ENCODE results near the gene PRKCD.
"Not testable (repeated sequence)": the region's sequence is repeated elsewhere in the genome, so short reads cannot be mapped to it uniquely, and the experiment has no call there.

Gene PRKCD

DNA sequence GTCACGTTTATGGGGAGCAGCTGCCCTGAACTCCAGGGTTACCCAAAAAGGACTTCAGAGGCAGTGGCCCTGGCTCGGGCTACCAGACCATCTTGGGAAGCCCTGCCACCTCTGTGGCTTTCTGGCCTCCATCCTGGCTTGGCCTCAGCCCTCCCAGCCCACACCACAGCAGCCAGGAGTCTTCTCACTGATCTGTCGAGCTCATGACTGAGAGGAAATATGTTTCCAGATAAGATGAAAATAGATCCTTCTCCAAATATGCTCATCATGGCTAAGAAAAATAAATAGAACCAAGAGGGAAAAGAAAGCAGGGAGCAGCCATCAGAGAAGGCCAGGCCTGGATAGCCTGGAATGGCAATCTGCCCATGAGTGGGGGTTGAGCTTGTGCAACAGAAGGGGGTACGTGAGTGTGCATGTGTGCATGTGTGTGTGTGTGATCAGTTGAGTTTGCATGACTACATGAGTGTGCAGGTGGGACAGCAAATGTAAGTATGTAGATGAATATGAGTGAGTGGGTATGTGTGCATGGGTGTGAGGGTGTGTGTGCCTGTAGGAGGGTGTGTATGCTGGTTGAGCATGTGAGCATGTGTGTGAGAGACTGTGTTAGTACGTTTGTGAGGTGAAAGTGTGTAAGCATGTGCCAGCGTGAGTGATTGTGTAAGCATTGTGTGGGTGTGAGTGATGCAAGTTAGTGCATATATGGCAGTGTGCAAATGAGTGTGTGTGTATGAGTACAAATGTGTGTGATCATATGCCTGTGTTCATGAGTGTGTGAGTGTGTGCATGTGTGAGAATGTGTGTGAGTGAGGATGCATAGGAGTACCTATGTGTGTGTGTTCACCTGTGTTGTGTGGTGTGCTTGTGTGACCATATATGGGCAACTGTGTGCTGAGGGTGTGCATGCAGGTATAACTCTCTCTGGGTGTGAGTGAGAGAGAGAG, 20.8 kb upstream of the PRKCD start:
- DNase-seq (ENCODE audit: low spot score), result no peak

DNA sequence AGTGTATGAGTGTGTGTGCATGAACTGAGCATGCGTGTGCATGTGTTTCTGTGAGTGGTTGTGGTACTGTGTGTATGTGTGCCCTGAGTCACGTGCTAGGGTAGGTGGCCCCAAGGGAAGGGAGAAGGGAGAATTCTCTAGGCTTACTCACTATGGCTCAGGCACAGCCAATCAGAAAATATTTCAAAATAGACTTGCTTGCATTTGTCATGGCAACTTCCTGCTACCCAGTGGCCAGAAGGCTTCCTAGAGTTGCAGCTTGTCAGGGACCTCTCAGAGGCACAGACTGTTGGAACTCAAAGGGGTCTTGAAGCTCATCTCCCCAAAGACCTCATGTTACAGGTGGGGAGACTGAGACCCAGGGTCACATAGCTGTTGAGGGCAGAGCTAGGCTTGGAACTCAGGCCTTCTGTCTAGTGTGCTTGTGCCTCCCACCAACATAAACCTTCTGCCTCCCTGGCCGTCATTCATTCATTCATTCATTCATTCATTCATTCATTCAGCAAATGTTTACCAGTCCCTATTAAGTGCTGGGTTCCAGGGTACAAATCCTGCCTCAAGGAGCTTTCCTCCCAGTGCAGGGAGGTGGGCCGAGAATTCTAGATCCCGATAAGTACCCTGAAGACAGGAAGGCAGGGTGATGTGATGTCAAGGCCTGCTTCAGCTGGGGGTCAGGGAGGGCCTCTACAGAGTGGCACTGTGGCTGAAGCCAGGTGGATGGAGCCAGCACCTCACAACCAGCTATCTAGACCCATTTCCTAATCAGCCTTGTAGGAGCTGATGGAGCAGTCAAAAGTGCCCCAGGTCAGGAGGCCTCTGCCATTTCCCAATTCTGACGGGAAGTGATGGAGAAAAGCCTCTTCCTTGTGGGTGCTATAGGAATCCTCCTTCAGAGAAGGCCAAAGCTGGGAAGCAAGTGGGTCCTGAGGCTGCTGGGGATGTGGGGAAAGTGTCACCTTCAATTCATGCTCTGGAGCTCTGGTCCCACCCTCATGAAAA, 19.9 kb upstream of the PRKCD start:
- DNase-seq (ENCODE audit: low spot score), result peak; percentile 78

DNA sequence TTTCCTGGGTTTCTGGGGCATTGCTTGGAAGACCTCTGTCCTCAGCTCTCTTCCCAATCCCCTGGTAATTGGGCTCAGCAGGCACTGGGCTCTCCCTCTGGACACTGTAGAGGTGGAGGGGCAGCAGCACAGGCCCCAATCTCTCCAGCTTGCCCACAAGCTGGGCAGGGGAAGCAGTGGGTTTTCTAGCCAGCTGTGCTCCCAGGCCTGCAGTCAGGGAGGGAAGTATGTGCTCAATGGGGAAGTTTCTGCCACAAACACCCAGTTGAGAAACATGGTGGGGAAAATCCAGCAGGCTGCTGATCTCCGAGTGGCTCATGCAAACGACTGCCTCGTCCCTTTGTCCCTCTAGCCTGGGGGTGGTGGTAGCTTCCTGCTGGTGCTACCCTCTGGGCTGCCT, 18.0 kb upstream of the PRKCD start:
- DNase-seq (ENCODE audit: low spot score), result no peak

DNA sequence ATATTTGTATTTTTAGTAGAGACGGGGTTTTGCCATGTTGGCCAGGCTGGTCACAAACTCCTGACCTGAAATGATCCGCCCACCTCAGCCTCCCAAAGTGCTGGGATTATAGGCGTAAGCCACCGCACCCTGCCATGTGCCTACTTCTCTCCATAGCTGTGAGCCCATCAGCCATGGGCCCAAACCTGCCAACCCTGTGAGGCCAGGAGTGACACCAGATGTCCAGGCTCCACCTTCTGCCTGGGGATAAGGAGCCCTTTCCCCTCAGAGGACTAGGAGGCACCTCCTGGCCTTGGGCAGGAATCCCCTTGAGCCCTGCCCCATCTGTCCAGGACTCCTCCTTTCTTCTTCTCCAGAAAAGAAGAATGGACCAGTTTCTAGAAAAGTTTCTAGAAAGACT, 16.6 kb upstream of the PRKCD start:
- no peak for DNase-seq (ENCODE audit: low spot score)

DNA sequence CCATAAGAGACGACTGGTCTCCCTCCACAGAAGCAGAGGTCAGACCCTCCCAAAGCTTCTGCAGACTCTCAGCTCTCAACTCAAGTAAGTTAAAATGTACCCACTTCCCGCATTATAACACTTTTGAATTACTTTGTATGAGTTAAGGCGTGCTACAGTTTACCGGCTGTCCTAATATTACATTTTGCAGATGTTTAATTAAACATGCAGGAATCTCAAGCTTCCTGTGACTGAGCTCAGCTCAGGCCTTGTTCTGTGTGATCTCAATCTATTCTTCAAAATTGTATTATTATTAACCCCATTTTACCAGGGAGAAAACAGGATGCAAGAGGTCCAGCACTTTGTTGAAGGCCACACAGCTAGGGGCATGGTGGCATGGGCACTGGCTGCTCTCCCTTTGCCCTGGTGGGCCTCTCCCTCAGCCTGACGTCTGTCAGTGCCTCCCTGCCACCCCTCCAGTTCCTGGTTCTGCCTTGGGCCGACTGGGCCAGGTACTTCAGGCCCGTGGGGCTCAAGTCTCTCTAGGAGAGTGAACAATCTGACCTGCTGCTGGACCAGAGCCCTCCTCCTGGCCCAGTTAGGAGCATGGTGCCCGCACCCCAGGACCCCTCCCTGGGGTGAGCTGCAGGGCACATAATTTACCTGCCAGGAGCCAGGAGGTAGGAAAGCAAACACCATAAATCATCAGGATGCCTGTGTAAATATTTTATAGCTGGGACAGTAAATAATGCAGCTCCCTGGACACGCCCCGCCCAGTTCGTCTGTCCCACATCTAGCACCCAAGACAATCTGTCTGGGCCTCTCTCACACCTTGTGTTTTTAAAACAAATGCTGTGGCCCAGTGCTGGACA, 15.9 kb upstream of the PRKCD start:
- no peak for DNase-seq (ENCODE audit: low spot score)

DNA sequence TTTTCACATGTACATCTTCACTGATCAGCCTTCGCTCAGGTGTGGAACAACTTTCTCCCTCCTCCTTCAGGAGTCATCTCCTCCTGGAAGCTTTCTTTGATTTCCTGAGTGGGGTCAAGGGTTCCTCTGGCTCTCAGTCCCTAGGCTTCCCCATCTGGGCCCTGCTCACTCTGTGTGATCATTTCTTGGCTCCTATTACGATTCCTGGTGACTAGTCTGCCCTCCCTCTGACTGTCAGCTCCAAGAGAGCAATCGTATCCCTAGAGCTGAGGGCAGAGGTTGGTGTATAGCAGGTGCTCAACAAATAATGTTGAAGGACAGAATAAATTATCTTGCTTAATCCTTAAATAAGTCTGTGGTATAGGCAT, 15.3 kb upstream of the PRKCD start:
- DNase-seq (ENCODE audit: low spot score), result no peak

DNA sequence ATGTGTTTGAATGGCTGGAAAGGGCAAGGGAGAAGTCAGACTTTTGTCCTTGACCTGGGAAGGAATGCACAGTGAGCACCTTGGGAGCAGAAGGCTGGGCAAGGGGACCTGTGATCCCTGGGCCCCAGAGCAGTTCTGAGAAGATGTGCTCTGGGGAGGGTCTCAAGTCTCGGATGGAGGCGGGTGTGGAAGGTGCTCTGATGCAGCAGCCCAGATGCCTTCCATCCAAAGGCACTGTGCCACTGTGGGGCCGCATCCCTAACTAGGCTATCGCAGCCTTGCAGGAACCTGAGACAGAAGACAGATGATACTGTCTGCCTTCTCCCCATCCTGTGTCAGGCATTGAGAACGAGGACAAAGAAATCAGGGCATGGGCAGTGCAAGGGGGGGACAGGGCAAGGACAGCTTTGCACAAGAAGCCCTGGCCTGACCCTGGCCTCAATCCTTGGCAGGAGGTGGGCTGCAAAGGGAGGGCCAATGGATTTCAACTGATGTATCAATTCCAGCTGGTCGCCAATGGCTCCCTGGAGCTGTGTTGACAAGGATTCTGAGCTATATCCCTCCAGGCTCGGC, 14.6 kb upstream of the PRKCD start:
- no peak for DNase-seq (ENCODE audit: low spot score)

DNA sequence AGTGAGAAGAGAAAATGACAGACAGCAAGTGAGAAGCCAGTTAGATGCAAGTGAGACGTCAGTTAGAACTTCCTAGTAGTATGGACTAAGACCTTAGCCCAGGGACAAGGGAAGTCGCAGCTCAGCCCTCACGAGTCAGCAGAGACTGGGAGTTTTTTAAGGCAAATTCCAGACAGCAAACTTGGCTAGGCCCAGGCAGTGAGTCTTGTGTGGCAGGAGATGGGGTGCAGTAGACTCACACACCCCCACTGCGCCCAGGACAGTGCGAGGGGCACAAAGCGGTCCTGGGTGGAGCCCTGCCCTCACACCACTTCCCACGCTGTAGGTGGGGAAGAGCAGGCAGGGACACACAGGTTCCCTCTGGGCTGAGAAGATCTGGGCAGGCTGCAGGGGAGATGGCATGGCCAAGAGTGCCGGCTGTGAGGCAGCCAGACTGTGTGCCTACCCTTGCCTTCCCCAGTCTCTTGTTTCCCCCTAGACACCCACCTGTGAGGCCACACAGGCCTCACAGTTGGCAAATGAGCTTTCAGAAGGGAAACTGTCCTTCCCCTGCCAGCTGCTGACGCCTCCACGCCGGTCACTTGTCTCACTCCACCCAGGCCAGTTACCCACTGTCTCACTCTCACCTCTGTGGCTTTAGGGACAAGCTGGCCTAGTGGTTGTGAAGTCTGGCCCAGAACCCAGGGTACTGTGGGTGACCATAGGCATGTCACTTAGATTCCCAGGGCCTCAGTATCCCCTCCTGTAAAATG, 13.7 kb upstream of the PRKCD start:
- DNase-seq (ENCODE audit: low spot score), result no peak

DNA sequence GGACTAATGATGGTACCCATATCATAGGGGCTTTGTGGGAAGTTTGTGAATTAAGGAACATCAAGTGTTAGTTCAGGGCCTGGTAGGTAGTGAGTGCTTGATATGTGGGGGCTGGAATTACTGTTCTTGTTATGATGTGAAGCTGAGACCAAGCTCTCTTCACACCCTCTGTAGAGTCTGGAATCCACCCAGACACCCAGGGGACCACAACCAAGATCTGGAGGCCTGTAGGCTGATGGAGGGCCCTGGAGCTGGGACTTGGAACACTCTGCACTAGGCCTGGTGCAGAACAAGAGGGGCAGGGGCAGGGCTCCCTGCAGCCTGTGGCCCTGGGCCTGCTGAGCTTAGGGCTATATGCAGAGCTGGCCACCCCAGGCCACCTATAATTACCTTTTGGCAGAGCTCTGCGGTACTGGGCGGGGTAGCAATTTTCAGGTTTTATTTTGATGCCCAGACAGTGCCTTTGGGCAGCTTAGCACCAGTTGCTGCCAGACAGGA, 13.1 kb upstream of the PRKCD start:
- no peak for DNase-seq (ENCODE audit: low spot score)

DNA sequence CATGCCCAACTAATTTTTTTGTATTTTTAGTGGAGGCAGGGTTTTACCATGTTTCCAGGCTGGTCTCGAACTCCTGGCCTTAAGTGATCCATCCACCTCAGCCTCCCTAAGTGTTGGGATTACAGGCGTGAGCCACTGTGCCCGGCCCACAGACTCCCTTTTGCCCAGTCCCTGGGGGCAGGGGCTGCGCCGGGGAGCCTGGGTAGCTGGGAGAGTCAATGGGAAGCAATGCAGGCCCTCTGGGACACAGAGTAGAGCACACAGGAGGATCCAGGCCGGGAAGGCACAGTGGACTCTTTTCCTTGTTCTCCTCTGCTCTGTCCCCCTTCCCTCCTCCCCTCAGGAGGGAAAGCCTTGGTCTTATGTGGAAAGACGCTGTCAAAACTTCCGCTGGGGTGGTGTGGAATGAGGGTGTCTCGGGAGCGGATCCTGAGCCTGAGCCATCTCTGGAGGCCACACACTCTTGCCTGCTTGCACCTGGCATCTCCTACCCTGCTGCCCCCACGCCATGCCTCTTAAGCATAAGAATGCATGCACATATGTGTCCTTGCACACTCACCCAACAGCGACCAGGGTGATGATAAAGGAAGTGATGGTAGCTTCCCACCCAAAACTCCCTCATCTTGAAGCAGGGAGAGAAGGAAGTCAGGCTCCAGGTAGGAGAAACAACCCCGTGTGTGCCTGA, 11.9 kb upstream of the PRKCD start:
- no peak for DNase-seq (ENCODE audit: low spot score)

DNA sequence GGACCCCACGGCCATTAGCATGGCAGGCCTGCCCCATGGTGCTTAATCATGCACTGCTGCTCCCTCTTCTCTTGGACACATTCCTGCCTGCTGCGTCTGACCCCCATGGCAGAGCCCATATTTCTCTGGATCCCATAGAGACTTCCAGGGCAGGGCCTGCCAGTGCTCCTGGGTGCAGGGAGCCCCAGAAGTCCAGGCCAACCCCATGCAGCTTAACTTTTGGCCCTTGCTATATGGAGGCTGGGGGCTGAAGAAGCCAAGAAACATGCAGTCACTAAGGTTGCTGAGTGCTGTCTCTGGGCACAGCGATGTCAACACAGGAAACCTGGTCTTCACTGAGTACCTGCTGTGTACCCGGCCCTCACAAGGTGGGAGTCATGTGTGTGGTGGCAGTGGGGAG, 11.3 kb upstream of the PRKCD start:
- DNase-seq (ENCODE audit: low spot score), result no peak

DNA sequence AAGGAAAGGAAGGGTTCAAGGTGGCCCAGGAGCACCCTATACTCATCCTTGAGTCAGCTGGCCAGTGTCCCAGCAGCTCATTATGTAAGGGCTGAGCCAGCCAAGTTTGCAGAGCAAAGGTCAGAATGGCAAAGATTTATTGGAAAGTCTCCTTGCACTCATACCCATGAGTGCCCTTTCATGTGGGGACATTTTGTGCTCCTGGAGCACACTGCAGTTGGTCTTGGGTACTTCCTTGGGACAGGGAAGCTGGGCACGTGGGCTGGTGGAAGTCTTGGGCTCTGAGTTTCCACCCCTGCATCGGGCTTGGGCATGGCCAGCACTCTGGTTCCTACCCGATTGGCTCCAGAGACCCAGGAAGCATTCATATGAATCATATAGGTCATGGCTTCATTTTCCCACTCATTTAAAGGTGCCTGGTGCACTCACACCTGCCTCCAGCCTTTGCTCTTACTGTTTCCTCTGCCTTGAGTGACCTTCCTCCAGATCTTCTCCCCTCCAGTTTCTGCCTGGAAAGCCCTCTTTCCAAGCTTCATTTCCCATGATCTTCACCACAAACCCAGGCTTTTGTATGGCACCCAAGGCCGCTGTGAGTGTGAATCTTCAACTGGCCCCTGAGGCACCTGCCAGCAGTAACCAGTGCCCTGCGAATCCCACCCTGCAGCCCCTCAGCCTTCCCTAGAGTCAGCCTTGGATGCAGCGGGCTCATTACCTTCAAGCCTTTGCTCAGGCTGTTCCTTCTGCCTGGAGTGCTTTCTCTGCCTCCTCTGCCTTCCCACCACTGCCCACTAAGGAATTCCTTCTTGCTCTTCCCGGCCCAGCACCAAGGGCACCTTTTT, 10.5 kb upstream of the PRKCD start:
- DNase-seq (ENCODE audit: low spot score), result peak; percentile 42

DNA sequence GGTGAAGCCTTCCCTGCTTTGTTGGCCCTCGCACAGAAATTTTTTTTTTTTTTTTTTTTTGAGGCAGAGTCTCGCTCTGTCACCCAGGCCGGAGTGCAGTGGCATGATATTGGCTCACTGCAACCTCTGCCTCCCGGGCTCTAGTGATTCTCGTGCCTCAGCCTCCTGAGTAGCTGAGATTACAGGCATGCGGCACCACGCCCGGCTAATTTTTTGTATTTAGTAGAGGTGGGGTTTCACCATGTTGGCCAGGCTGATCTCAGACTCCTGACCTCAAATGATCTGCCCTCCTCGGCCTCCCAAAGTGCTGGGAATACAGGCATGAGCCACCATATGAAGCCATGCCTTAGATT, 9.9 kb upstream of the PRKCD start:
- not testable (repeated sequence) for DNase-seq (ENCODE audit: low spot score)

DNA sequence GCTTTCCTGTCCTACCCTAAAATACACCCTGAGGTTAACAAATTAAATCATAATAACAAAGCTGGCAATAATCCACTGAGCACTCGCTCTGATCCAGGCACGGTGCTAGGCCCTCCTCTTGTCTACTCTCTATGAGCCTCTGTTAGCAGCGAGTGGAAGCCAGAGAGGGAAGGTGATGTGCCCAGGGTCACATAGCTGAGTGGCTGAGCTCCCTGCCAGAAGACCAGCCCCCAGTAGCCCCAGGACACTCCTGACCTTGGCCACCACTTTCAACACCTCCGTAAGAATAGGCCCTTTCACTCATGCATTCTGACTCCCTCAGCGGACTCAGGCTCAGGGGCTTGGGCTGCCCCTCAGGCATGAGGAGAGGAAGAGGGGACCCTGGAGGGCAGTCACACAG, 9.5 kb upstream of the PRKCD start:
- no peak for DNase-seq (ENCODE audit: low spot score)

DNA sequence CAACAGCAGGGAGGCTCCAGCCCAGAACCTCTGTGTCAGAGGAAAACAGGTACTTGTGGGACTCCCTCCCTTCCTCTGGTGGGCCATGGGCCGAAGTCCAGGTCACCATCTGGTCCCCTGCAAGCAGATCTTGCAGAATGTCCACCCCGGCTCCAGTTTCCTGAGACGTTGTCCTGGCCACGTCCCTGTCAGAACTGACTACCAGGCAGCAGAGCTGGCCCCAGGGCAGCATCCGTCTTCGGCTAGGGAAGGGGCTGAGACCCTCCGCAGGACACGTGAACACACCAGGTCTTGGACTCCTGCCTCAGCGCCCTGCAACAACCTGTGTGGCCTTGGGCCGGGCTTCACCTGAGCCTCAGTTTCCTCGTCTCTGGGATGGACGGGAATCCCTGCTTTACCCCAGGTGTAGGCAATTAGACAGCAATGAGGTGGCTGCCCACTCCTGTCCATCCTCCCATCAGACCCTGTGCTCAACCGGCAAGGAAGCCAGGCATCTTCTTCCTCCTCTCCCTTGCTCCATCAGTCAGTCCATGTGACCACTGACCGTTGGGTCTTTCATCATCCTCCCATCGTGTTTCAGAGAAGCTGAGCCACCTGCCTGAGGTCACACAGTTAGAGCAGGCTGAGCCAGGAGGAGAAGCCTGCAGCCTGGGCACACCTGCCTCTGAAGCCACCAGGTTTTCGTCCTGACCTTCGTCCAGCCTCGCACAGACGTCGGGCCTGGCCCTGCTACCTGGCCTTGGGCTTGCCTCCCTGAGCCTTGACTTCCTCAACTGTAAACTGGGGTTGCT, 8.9 kb upstream of the PRKCD start:
- no peak for DNase-seq (ENCODE audit: low spot score)

DNA sequence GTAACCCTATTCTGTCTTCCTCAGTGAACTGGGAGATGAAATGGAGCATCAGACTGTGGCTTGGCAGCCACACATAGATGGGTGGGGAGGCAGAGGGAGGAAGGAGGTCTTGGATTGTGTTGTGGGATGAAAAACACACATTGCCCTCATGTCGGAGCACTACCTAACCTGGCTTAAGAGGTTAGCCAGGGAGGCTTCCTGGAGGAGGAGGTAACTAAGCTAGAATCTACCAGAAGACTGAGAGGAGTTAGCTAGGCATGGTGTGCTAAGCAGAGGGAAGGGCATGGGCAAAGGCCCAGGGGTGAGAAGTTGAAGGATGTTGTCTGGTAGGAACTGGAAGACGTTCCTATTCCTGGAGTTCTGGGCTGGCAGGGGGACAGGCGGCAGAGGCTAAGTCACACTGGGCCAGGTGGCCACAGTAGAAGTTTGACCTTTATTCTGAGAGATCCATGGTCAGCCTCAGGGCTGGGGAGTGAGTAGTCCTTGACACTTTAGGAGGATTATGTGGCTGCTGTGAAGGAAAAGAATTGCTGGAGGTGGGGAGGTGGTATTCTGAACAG, 7.7 kb upstream of the PRKCD start:
- DNase-seq (ENCODE audit: low spot score), result no peak

DNA sequence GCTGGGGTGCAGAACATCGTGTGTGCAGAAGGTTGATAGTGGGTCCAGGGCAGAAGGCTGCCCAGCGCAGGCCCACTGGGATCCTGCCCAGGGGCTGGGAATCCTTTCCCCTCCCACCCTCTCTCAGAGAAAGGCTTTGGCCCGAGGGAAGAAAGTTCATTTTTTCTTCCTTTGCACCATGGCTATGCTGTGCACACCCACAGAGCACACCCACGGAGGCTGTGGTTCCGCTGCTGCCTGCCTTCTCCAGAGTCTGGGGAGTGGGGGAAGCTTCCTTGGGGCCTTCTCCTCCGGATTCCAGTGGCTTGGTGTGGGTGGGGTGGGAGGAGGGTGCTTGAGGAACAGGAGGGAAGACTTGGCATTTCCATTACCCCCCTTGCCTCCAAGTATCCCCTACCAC, 7.0 kb upstream of the PRKCD start:
- no peak for DNase-seq (ENCODE audit: low spot score)

DNA sequence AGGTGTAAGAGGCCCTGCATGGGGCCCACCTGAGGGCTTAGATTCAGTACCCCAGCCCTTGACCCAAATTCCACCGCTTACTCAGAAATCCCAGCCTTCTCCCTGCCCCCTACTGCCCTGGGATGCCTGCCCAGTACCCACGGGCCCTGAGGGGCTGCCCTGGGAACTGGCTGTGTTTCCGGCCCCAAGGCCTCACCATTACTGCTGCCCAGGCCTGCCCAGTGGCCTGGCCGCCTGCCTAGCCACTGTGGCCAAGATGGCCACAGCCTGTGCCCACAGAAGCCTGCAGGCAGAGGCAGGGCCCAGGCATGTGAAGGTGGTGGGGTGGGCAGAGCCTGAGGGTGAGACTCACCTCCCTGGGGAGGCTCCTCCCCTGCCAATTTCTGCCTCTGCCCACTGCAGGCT, 6.1 kb upstream of the PRKCD start:
- DNase-seq (ENCODE audit: low spot score), result no peak
